Measurements from ENCODE around the gene ZNF417. TPM values are rescaled to one million over a fixed set of nuclear protein-coding genes. Genes with fewer than 3 reads are reported as not detected.

Gene ZNF417
- total and polyA plus RNA-seq, 2 of the 13 experiments (the other 11 are each of a cell fraction or from before 2014, with no cell fraction given), result 2.9 to 13.7 TPM

GRCh38 chr19:57947419-57948134 lies 31.2 kb upstream of the ZNF417 start, which contains the start of gene ZNF256 (continued):
- TF ChIP-seq PCBP1 (IDR thresholded peaks at IDR 0.05; ENCODE audit: borderline replicate concordance, low read depth, low read length) (no peak), CENPX (CRISPR knock-in tag; IDR thresholded peaks at IDR 0.05) (no peak), ZNF724P (CRISPR knock-in tag; IDR thresholded peaks at IDR 0.05; ENCODE audit: borderline replicate concordance) (no peak), MXD3 (CRISPR knock-in tag; IDR thresholded peaks at IDR 0.05) (peak; percentile 24; the same call in 1 of the 2 replicates), ATF7-NPFF (CRISPR knock-in tag; IDR thresholded peaks at IDR 0.05; ENCODE audit: low read depth) (0 out of 2 replicates have a peak, but pooled peaks have one; percentile 17), TEAD2 (CRISPR knock-in tag; IDR thresholded peaks at IDR 0.05) (no peak), HOMEZ (CRISPR knock-in tag; IDR thresholded peaks at IDR 0.05; ENCODE audit: low read depth) (peak; percentile 97), TCF7L2 (IDR thresholded peaks at IDR 0.05; ENCODE audit: low read depth, low read length) (no peak), IRF1 (CRISPR knock-in tag; IDR thresholded peaks at IDR 0.05; ENCODE audit: low read depth) (no peak), EHMT2 (IDR thresholded peaks at IDR 0.05; ENCODE audit: borderline replicate concordance, low read depth, low read length) (no peak), NR1H2 (CRISPR knock-in tag; IDR thresholded peaks at IDR 0.05; ENCODE audit: borderline replicate concordance, low read depth) (no peak), ZNF691 (CRISPR knock-in tag; IDR thresholded peaks at IDR 0.05; ENCODE audit: borderline replicate concordance, low read depth) (peak; percentile 66; the same call in 1 of the 2 replicates), HINFP (CRISPR knock-in tag; IDR thresholded peaks at IDR 0.05; ENCODE audit: low read depth) (peak; percentile 56; the same call in 1 of the 2 replicates), LCORL (IDR thresholded peaks at IDR 0.05) (no peak), LCORL (CRISPR knock-in tag; IDR thresholded peaks at IDR 0.05) (peak; percentile 68; the same call in 1 of the 2 replicates), NBN (conservative IDR thresholded peaks at IDR 0.05) (no peak), PRDM10 (CRISPR knock-in tag; IDR thresholded peaks at IDR 0.05; ENCODE audit: low read depth) (0 out of 2 replicates have a peak, but pooled peaks have one; percentile 51)

All from HepG2 (cell line).